SU-DHL-6 (cell line): Measurements from ENCODE around the gene CYP1B1.

Source experiments
- H2AFZ ChIP-seq: fragments of 200-600 bp; sonication (generic); 2 replicates; pipeline ENCODE4 v1.6.1; 2014; ENCODE audit warnings: low read depth, mild to moderate bottlenecking, moderate library complexity, mixed read lengths, antibody characterized with exemption, low read length; ENCODE audit not compliant: severe bottlenecking
- H3F3A ChIP-seq: fragments of 200-600 bp; shearing (Covaris generic); 2 replicates; pipeline ENCODE4 v1.6.0; 2016; ENCODE audit warnings: antibody characterized with exemption, mild to moderate bottlenecking; ENCODE audit not compliant: insufficient read depth
- H3K27ac ChIP-seq: fragments of 200-600 bp; sonication (generic); 2 replicates; pipeline ENCODE4 v1.5.1; 2016; ENCODE audit warnings: low read depth, mild to moderate bottlenecking, low read length, moderate library complexity, mixed read lengths
- H3K27me3 ChIP-seq: fragments of 200-600 bp; sonication (generic), shearing (Covaris generic); 2 replicates; pipeline ENCODE4 v1.6.0; 2014; ENCODE audit warnings: mild to moderate bottlenecking, low read length
- H3K36me3 ChIP-seq: fragments of 200-600 bp; sonication (generic); 2 replicates; pipeline ENCODE4 v1.6.1; 2014; ENCODE audit warnings: mild to moderate bottlenecking, low read length, mixed read lengths
- H3K4me2 ChIP-seq: fragments of 300-600, 200-600 bp; shearing (Covaris generic), sonication (generic); 2 replicates; pipeline ENCODE4 v1.6.0; 2014; ENCODE audit warnings: low read length, low read depth, mild to moderate bottlenecking; ENCODE audit not compliant: poor library complexity, severe bottlenecking
- H3K4me3 ChIP-seq: fragments of 200-600 bp; sonication (generic); 2 replicates; pipeline ENCODE4 v1.5.1; 2014; ENCODE audit warnings: antibody characterized with exemption, low read length, mild to moderate bottlenecking, mixed read lengths; ENCODE audit not compliant: insufficient read depth, poor library complexity, severe bottlenecking
- H3K79me2 ChIP-seq: fragments of 200-600 bp; sonication (generic); 2 replicates; pipeline ENCODE4 v1.6.1; 2014; ENCODE audit warnings: mild to moderate bottlenecking, low read length, moderate library complexity; ENCODE audit not compliant: insufficient read depth
- H3K9ac ChIP-seq: fragments of 200-600 bp; sonication (generic); 2 replicates; pipeline ENCODE4 v1.7.0; 2014; ENCODE audit warnings: mild to moderate bottlenecking, low read length
- H3K9me2 ChIP-seq: fragments of 200-600 bp; sonication (generic); replicated peaks from 2 replicates; pipeline ENCODE4 v1.6.1; 2014; ENCODE audit warnings: low read length; ENCODE audit not compliant: insufficient read depth
- H3K9me3 ChIP-seq: fragments of 200-600 bp; sonication (generic); 2 replicates; pipeline ENCODE4 v1.6.1; 2014; ENCODE audit warnings: low read length, mixed read lengths; ENCODE audit not compliant: insufficient read depth
- H4K20me1 ChIP-seq: fragments of 200-600 bp; sonication (generic); 2 replicates; pipeline ENCODE4 v1.6.1; 2014; ENCODE audit warnings: low read depth, mild to moderate bottlenecking, antibody characterized with exemption, low read length, moderate library complexity, mixed read lengths
- CTCF ChIP-seq: fragments of 200-600 bp; sonication (generic); IDR thresholded peaks from one replicate; pipeline ENCODE4 v1.5.1; 2017; ENCODE audit warnings: antibody characterized with exemption, mild to moderate bottlenecking, low read length, moderate library complexity; ENCODE audit not compliant: insufficient read depth, poor library complexity, severe bottlenecking
- EZH2phosphoT487 ChIP-seq: fragments of 200-600 bp; sonication (generic), shearing (Covaris generic); conservative IDR thresholded peaks from 2 replicates; pipeline ENCODE4 v1.6.1; 2018; ENCODE audit warnings: mild to moderate bottlenecking, antibody characterized with exemption, low read length, moderate library complexity, mixed read lengths

Gene CYP1B1

GRCh38 chr2:38035968-38036367, 40.0 kb downstream of the CYP1B1 start:
- no peaks in the 10 kb centered on the region for H3K79me2 ChIP-seq
- H3K27me3 ChIP-seq: no peaks in the 10 kb centered on the region
- TF ChIP-seq CTCF: no peak
- TF ChIP-seq EZH2phosphoT487: no peak
- H3K9me2 ChIP-seq: no peaks in the 10 kb centered on the region
- H3K27ac ChIP-seq: no peak overlapping the region
- no peaks in the 10 kb centered on the region for H4K20me1 ChIP-seq
- no peak overlapping the region for H3K4me2 ChIP-seq
- no peaks in the 10 kb centered on the region for H3K36me3 ChIP-seq
- H3K4me3 ChIP-seq: no peak overlapping the region
- H3F3A ChIP-seq: no peaks in the 10 kb centered on the region
- no peaks in the 10 kb centered on the region for H3K9me3 ChIP-seq
- H2AFZ ChIP-seq: no peak overlapping the region
- H3K9ac ChIP-seq: no peak overlapping the region

- Histone ChIP-seq H3K9me3 (no peaks in the 10 kb centered on the region), H3K79me2 (no peaks in the 10 kb centered on the region), H3K4me2 (no peak overlapping the region), H3K27me3 (no peaks in the 10 kb centered on the region), H3K9ac (no peak overlapping the region), H4K20me1 (no peaks in the 10 kb centered on the region), H3K9me2 (no peaks in the 10 kb centered on the region), H3F3A (no peaks in the 10 kb centered on the region), H2AFZ (no peak overlapping the region), H3K36me3 (no peaks in the 10 kb centered on the region), H3K4me3 (no peak overlapping the region), H3K27ac (no peak overlapping the region)
- TF ChIP-seq CTCF (no peak), EZH2phosphoT487 (no peak)
These were observed 42.3 kb downstream of the CYP1B1 start for GRCh38 chr2:38033646-38034045.

- no peaks in the 10 kb centered on the region for H3K9me2 ChIP-seq
- H3F3A ChIP-seq: no peaks in the 10 kb centered on the region
- no peak overlapping the region for H2AFZ ChIP-seq
- no peaks in the 10 kb centered on the region for H3K79me2 ChIP-seq
- H3K36me3 ChIP-seq: no peaks in the 10 kb centered on the region
- no peak overlapping the region for H3K27ac ChIP-seq
- no peaks in the 10 kb centered on the region for H3K27me3 ChIP-seq
- no peak overlapping the region for H3K4me3 ChIP-seq
- H4K20me1 ChIP-seq: no peaks in the 10 kb centered on the region
- no peak for TF ChIP-seq EZH2phosphoT487
- TF ChIP-seq CTCF: no peak
- H3K9me3 ChIP-seq: no peaks in the 10 kb centered on the region
- H3K9ac ChIP-seq: no peak overlapping the region
- H3K4me2 ChIP-seq: no peak overlapping the region
These were observed 43.0 kb downstream of the CYP1B1 start for GRCh38 chr2:38032946-38033345.
